Measurements from ENCODE around the gene GLDN. TPM values are rescaled to one million over a fixed set of nuclear protein-coding genes. Genes with fewer than 3 reads are reported as not detected.

Gene GLDN
- total and polyA plus RNA-seq, 2 of the 8 experiments (the other 6 are each of a cell fraction or from before 2014, with no cell fraction given), result 0.24 to 0.50 TPM

GRCh38 chr15:51333571-51333970, 7.9 kb upstream of the GLDN start:
- no peaks in the 10 kb centered on the region for H3K9me3 ChIP-seq (ENCODE audit: insufficient read depth in 2 of 2, low read depth in 1 of 2, low read length in 1 of 2)
- no peak overlapping the region for H3K9ac ChIP-seq (replicated peaks in 1 of 4; ENCODE audit: extremely low read depth in 1 of 4, low read depth in 3 of 4, low read length in 3 of 4)
- no peak for DNase-seq (ENCODE audit: low read depth in 1 of 2, low spot score in 2 of 2)
- ChIA-PET CTCF (ENCODE audit: partially characterized antibody) (interaction anchor here (0.8 to 1.7 kb wide), 5 partner anchors 10 to 140 kb away, joined by 3 to 4 read pairs (median 3); no protein-coding TSS in a partner anchor), POLR2A (ENCODE audit: partially characterized antibody) (no interaction called here)
- no peak overlapping the region for H4K8ac ChIP-seq (ENCODE audit: extremely low read depth, insufficient read depth, low read length)
- no peak overlapping the region for H2BK120ac ChIP-seq (replicated peaks; ENCODE audit: low read depth, low read length)
- H3K23me2 ChIP-seq (ENCODE audit: low read depth, low read length), result no peaks in the 10 kb centered on the region
- H2AFZ ChIP-seq (ENCODE audit: low read length), result no peak overlapping the region
- no peak overlapping the region for H3K18ac ChIP-seq (ENCODE audit: extremely low read depth, low read length)
- FAIRE-seq, result no peak
- H3K4me2 ChIP-seq (ENCODE audit: insufficient read depth in 1 of 2, low read depth in 2 of 2, low read length in 2 of 2), result no peak overlapping the region
- no peaks in the 10 kb centered on the region for H3K4me1 ChIP-seq (replicated peaks in 1 of 4; ENCODE audit: control insufficient read depth in 3 of 4, insufficient read depth in 4 of 4, low read length in 3 of 4)
- H3K27me3 ChIP-seq (replicated peaks in 1 of 4; ENCODE audit: control insufficient read depth in 3 of 4, extremely low read depth in 1 of 4, insufficient read depth in 3 of 4, low read length in 3 of 4), result no peaks in the 10 kb centered on the region; a peak in 1 of 7 replicates
- H3K4ac ChIP-seq (replicated peaks; ENCODE audit: insufficient read length, low read depth, low read length), result no peak overlapping the region
- H3K79me1 ChIP-seq (ENCODE audit: low read depth, low read length), result no peaks in the 10 kb centered on the region
- H3K27ac ChIP-seq (ENCODE audit: low read depth, low read length), result no peak overlapping the region
- no peak overlapping the region for H3K23ac ChIP-seq (ENCODE audit: insufficient read length)
- H2AK5ac ChIP-seq (ENCODE audit: low read depth, low read length), result no peak overlapping the region
- no peak overlapping the region for H4K91ac ChIP-seq (replicated peaks; ENCODE audit: insufficient read length, low read length)
- H4K20me1 ChIP-seq (replicated peaks in 1 of 2; ENCODE audit: control insufficient read depth in 1 of 2, insufficient read depth in 2 of 2, low read length in 2 of 2), result no peaks in the 10 kb centered on the region
- no peak overlapping the region for H3K14ac ChIP-seq (ENCODE audit: insufficient read length)
- no peak overlapping the region for H3K56ac ChIP-seq (replicated peaks; ENCODE audit: insufficient read length, low read depth, low read length)
- no peak overlapping the region for H4K5ac ChIP-seq (ENCODE audit: insufficient read length, low read depth, low read length)
- no peaks in the 10 kb centered on the region for H3K79me2 ChIP-seq (ENCODE audit: control insufficient read depth in 1 of 2, insufficient read depth in 2 of 2, low read length in 2 of 2)
- no peak overlapping the region for H3K4me3 ChIP-seq (ENCODE audit: extremely low read depth in 1 of 4, insufficient read depth in 2 of 4, low read depth in 3 of 4, low read length in 4 of 4)
- H2BK20ac ChIP-seq (ENCODE audit: low read length), result no peak overlapping the region
- no peak overlapping the region for H2BK5ac ChIP-seq (ENCODE audit: low read depth, low read length)
- no peak overlapping the region for H2BK15ac ChIP-seq (ENCODE audit: low read length)
- 94% methylated on average over 2 of the region's 2 CpGs; no CpG with 5 or more reads in 1 of the 2 experiments for WGBS, 2 experiments (ENCODE audit: extremely low coverage in 1 of 2, insufficient coverage in 1 of 2, insufficient read length in 1 of 2, insufficient replicate concordance in 2 of 2, low coverage in 1 of 2, low lambda C conversion rate in 2 of 2, missing lambda C conversion rate in 1 of 2)
- H2BK12ac ChIP-seq (ENCODE audit: low read depth, low read length), result no peak overlapping the region
- no peaks in the 10 kb centered on the region for H3K36me3 ChIP-seq (ENCODE audit: control insufficient read depth in 2 of 4, insufficient read depth in 4 of 4, low read length in 3 of 4)
- TF ChIP-seq BACH1 (IDR thresholded peaks at IDR 0.05; ENCODE audit: low read length) (no peak), JUN (IDR thresholded peaks at IDR 0.05; ENCODE audit: low read depth, low read length) (no peak), ATF2 (IDR thresholded peaks at IDR 0.05; ENCODE audit: low read length) (no peak), CTBP2 (IDR thresholded peaks at IDR 0.05; ENCODE audit: borderline replicate concordance, insufficient read depth, insufficient read length, low read length) (no peak), SIN3A (conservative IDR thresholded peaks at IDR 0.05 in 1 of 2, IDR thresholded peaks at IDR 0.05 in 1 of 2; ENCODE audit: low read depth in 1 of 2, low read length in 2 of 2) (no peak), TBP (IDR thresholded peaks at IDR 0.05; ENCODE audit: low read depth, low read length) (no peak), GTF2F1 (IDR thresholded peaks at IDR 0.05; ENCODE audit: borderline replicate concordance, low read depth, low read length) (no peak), ASH2L (IDR thresholded peaks at IDR 0.05; ENCODE audit: low read length) (no peak), CREB1 (IDR thresholded peaks at IDR 0.05) (no peak), RNF2 (IDR thresholded peaks at IDR 0.05; ENCODE audit: borderline replicate concordance, low read depth, low read length, missing control alignments, poor library complexity, severe bottlenecking) (no peak)
